Fibroblast of peridontal ligament (primary cell): ENCODE data around the gene GRID1.

Source experiments
- DNase-seq: peaks from one replicate; pipeline ENCODE4 v3.0.0-alpha.2; 2010; ENCODE audit errors: extremely low read depth

The GRID1 gene

DNA sequence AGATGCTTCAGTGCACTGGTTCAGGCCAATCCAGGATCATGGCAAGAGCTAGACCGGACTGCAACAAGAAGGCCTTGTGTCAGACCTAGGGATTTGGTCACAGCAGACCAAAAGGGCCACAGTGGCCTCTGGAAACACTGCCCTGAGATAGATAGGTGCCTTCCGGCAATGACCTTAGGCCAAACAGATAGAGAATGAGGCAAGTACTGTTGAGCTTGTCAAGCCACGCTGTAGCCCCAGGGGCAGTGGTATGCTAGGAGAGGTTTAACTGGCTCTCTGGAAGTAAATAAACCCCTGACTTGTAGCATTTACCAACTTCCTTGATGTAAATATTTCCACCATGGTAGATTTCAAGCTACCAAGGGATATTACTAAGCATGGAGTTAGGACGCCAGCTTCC lies 197.5 kb downstream of the GRID1 start:
- no peak for DNase-seq

DNA sequence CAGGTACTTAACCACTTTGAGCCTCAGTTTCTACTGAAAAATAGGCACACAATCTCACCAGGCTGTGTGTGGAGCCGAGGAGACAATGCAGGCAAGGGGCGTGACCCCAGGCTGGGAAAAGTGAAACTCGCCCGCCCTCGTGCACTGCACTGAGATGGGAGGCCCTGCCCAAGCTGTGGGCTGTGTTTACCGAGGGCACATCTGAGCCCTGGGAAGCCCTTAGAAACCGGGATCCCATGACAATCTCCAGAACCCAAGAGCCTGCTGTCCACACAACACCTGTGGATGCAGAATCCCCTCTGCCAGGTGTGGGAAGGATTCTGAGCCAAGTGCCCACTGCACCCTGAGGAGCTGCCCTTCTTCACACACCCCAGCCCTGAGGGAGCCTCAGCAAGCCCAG lies 198.3 kb downstream of the GRID1 start:
- no peak for DNase-seq

- DNase-seq, result no peak
These were observed 198.8 kb downstream of the GRID1 start for GRCh38 chr10:86167762-86168128.

- DNase-seq, result no peak
These were observed 199.4 kb downstream of the GRID1 start for GRCh38 chr10:86167121-86167761.

DNA sequence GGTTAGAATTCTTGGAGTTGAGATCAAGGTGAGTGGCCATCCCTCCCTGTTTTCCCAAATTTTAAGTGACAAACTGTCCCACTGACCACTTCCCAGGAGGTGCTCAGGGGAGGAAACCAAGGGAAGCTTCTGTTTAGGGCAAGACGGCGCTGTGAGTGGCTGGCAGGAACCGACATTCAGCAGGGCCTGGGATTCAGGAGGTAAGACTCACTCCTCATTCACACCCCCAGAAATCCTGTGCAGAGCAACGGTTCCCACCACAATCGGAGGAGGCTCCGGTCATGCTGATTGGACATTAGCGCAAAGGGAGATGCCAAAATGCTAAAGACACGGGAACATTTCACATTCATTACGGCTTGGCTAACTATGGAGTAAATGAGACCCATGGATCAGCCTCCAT lies 200.9 kb downstream of the GRID1 start:
- no peak for DNase-seq

DNA sequence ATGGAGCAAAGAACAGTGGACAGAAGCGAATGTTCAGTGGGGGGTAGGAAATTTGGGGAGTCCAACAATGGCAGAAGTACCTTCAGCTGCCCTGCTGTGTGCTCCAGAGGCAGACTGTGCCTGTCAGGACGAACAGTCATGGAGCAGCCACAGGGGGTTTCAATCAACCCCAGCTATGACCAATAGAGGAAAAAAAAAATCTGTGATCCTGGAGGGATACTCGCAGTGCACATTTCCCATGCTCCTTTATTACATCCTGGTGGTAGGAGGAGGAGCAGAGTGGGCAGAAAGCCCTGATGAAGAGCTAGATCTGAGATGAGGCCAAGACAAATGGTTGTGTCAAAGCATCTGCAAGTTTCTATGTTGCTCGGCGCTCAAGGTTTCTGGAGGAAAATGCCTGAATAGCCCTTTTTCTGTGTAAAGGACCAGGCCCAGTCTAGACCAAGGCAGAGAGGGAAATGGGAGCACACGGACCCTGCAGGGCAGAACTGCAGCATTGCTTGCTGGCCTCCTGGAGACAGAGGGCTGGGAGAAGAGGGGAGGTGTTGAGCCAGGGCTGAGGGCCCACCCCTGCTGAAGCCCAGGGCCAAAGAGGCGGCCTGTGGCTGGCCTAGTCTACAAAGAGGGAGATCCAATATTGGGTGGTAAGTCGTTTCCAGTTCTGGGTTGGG lies 201.5 kb downstream of the GRID1 start:
- DNase-seq, result no peak

GRCh38 chr10:86164174-86164774 lies 202.3 kb downstream of the GRID1 start:
- DNase-seq, result no peak

- DNase-seq, result no peak
These were observed 202.9 kb downstream of the GRID1 start for GRCh38 chr10:86163522-86164173.

DNA sequence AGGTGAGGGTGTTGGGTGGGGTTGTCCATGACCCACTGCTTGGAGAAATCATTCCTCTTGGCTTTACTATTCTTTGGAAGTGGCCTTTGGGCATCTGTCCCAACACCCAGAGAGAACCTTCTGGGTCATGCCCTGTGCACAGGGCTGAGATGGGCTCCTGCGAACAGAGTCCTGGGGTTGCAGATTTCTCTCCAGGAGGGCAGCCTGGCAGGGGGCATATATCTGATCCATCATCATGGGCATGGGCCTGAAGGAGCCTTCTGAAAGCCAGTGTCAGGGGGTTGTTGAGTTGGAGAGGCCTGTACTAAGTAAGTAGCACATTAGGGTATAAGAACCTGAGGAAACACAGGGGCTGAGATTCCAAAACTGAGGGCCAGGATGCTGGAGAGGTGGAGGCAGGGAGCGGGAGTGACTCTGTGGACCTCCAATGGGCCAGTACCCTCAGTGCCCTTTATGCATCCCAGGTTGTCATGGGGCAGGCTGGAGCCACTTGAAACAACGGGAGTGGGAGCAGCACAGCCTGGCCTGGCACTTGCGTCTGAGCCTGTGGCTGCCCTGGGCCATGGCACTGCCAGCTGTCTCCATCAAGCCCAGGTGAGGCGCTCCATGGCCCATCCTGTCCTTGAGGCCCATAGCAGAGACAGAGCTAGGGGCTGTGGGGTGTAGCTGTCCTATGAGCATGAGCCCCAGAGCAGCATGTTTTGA lies 203.7 kb downstream of the GRID1 start:
- no peak for DNase-seq

DNA sequence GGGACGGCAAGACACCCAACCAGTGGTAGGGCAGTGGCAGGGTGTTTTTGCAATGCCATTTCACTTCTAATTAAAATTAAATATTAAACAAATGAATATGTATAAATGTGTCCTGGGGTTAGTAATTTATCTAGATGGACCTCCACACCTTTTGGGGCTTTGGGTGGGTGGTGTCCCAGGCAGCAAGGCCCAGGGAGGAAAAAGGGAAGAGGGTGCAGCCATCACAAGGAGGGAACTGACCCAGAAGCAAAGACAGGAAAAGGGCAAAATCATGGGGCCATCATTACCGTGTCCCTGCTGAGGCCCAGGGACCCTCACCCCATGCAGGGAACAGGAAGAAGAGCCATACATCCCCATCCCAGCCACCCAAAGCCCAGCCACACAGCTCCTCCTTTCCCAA lies 204.6 kb downstream of the GRID1 start:
- no peak for DNase-seq

DNA sequence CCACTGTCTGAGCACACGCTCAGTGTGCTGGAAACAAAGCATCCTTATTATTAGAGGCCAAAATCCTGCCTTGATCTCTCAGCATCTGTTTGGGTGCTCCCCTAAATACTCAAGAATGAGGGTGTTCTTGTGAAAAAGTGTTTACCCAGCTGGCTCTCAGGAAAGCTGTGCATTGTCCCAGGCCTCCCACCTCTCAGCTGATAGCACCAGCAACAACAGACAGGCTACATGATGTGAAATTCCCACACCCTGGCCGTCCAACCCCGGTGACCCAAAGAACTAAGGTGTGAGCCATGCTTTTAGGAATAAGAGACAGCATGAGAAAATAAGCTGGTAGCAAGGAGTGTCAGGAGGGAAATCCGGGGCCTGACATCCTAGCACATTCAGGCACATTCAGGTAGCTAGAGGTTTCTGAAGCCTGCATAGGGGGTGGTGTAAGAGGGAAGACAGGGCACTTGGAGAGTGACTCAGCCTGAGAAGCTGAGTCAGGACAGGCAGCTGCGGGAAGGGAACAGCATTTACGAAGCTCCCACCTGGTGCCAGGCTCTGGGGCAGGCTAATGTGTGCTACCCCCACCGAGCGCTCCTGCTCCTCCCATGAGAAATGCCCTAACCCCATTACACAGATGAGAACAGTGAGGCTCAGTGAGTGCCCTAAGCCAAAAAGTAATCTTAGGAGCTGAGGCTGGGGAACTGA lies 205.6 kb downstream of the GRID1 start:
- DNase-seq, result no peak

DNA sequence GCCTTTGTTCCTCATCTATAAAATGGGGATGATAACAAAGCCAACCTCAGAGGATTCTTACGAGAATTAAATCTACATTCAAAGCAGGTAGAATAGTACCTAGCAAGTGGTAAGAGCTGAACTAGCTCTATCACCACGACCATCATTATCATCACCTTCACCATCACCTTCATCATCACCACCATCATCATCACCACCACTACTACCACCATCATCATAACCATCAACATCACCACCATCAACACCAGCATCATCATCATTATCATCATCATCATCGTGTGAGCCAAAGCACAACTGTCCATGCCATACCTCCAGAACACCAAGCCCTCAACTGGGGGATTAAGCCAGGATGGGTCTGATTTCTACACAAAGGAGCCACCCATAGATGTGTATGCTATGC lies 206.8 kb downstream of the GRID1 start:
- no peak for DNase-seq

GRCh38 chr10:86155054-86155921 lies 211.3 kb downstream of the GRID1 start:
- DNase-seq, result no peak

- DNase-seq, result no peak
These were observed 212.8 kb downstream of the GRID1 start for GRCh38 chr10:86153751-86154150.

- no peak for DNase-seq
These were observed 213.7 kb downstream of the GRID1 start for GRCh38 chr10:86152911-86153310.

GRCh38 chr10:86152354-86152753 lies 214.2 kb downstream of the GRID1 start:
- DNase-seq, result no peak

DNA sequence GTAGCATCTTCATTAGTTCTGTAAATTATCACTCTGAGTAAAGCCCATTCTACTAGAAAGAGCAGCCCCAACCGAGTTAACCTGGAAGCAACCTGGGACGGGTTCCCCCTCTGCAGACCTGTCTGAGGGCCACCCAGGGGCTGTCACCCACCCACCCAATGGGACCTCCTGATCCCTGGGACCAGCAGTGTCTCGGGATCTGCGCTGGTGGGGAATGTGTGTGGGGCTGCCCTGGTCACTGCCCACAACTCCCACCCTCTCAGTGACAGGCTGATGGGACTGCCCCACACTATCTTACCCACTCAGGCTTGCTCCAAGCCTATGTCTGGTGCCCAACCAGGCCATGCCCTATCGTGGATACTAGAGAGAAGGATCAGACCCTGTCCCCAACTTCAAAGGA lies 215.0 kb downstream of the GRID1 start:
- no peak for DNase-seq

DNA sequence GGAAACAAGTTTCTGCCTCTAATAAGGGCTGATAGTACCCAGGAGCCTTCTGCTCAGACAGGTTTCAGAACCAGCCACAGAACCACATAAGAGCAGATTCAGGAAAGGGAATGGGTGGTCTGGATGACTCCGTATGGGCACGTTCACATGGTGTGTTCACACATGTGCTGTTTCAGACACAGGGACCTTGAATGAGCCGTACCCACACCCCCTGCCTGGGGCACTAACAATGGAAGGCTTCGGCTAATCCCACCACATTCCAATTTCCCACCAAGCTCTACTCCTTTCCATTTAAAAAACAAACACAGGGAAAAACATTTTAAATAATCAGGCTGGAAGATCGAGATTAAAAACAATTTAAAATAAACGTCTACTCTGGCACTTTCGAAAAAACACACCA lies 217.3 kb downstream of the GRID1 start:
- no peak for DNase-seq

GRCh38 chr10:86148117-86148516 lies 218.5 kb downstream of the GRID1 start:
- DNase-seq, result no peak

DNA sequence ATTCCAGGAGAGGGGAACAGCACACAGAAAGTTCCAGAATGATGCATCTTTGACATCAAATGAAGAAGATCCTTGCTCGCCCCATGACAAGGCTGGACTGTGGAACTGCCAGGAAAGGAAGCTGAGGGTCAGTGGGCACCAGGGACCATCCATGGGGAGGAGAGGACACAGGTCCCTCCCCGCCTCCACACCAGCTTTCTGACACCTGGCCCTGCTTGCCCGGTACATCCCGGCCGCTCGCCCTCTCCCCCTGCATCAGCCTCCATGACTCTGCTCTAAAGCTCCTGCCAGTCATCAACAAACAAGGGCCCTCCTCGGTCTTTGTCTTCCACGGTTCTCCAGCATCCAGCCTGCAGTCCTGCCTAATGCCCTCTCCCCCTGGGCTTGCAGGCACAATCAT lies 222.3 kb downstream of the GRID1 start:
- DNase-seq, result no peak

DNA sequence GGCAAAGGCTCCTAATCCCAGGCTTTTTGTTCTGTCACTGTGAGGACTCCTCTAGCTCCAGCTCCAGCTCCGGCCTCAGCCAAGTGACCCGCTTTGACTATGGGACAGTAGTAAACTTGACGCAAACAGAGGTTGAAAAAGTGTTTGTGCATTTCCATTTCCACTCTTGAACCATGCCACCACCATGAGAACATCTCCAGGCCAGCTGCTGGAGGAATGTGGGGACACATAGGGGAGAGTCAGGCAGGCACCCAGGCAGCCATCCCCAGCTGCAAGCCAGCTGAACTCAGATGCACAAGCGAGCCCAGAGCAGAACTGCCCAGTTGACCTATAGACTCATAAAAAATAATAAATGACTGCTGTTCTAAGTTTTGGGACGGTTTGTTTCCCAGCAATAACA lies 224.7 kb downstream of the GRID1 start:
- DNase-seq, result no peak
